Measurements from ENCODE around the gene UTP14C. TPM values are rescaled to one million over a fixed set of nuclear protein-coding genes. Genes with fewer than 3 reads are reported as not detected.
A peak's percentile ranks its signal among the peaks of the same experiment; 100 is the strongest.

Gene UTP14C
- total RNA-seq, 3 donors from 2014 or later (not counting 1 experiment from before 2014, with no cell fraction given) = 6.2 to 9.8 (median 7.0) TPM

DNA sequence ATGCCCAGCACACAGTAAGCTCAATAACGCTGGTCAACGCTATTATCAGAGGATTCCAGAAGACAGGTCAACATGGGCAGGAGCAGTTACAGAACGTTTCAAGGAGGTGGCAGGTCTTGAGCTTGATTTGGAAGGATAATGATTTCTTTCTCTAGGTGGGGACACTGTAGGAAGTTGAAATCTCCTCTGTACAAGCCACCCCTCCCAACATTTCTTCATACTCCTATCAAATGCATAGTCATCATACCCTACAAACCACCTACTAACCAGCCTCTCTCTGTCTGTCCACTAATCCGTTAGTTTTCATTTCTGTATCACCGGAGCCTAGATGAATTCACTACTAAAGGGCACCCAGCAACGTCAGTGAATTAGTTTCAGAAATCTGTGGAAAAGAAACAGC is 14.5 kb upstream of the UTP14C start:
- ATAC-seq = no peak
- TF ChIP-seq, protein P1, sequence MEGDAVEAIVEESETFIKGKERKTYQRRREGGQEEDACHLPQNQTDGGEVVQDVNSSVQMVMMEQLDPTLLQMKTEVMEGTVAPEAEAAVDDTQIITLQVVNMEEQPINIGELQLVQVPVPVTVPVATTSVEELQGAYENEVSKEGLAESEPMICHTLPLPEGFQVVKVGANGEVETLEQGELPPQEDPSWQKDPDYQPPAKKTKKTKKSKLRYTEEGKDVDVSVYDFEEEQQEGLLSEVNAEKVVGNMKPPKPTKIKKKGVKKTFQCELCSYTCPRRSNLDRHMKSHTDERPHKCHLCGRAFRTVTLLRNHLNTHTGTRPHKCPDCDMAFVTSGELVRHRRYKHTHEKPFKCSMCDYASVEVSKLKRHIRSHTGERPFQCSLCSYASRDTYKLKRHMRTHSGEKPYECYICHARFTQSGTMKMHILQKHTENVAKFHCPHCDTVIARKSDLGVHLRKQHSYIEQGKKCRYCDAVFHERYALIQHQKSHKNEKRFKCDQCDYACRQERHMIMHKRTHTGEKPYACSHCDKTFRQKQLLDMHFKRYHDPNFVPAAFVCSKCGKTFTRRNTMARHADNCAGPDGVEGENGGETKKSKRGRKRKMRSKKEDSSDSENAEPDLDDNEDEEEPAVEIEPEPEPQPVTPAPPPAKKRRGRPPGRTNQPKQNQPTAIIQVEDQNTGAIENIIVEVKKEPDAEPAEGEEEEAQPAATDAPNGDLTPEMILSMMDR (IDR thresholded peaks at IDR 0.05) = no peak
- H3K27ac ChIP-seq (ENCODE audit: low read length) = no peak overlapping the region
- H3K4me3 ChIP-seq (ENCODE audit: low read length) = no peak overlapping the region
- Mint-ChIP-seq H3K36me3 (no peaks in the 10 kb centered on the region), H3K4me1 (peaks cover 21 to 23% of the 10 kb centered on the region in 2 donors), H3K27ac (no peak overlapping the region), H3K9me3 (no peaks in the 10 kb centered on the region), H3K27me3 (ENCODE audit: low read depth in 2 of 2) (peaks cover 34 to 43% of the 10 kb centered on the region in 2 donors), H3K4me3 (peak overlapping the region; percentile 99)
- no peaks in the 10 kb centered on the region for H3K36me3 ChIP-seq (ENCODE audit: control insufficient read depth, insufficient read depth, low read length)
- no peak for DNase-seq
- 76% methylated on average over 6 of the region's 6 CpGs for WGBS (ENCODE audit: insufficient coverage)
- peaks cover 9% of the 10 kb centered on the region for H3K4me1 ChIP-seq (ENCODE audit: control insufficient read depth, insufficient read depth, low read length)
- H3K9me3 ChIP-seq (ENCODE audit: control insufficient read depth, insufficient read depth, low read length) = no peaks in the 10 kb centered on the region
- H3K27me3 ChIP-seq (ENCODE audit: control insufficient read depth, insufficient read depth, low read length) = peaks cover 8% of the 10 kb centered on the region
- intact Hi-C loops (cut with micrococcal nuclease) = loop anchor here (5.0 kb wide), 1 partner anchor 428 kb away; the partner anchor contains the start of gene WDFY2

DNA sequence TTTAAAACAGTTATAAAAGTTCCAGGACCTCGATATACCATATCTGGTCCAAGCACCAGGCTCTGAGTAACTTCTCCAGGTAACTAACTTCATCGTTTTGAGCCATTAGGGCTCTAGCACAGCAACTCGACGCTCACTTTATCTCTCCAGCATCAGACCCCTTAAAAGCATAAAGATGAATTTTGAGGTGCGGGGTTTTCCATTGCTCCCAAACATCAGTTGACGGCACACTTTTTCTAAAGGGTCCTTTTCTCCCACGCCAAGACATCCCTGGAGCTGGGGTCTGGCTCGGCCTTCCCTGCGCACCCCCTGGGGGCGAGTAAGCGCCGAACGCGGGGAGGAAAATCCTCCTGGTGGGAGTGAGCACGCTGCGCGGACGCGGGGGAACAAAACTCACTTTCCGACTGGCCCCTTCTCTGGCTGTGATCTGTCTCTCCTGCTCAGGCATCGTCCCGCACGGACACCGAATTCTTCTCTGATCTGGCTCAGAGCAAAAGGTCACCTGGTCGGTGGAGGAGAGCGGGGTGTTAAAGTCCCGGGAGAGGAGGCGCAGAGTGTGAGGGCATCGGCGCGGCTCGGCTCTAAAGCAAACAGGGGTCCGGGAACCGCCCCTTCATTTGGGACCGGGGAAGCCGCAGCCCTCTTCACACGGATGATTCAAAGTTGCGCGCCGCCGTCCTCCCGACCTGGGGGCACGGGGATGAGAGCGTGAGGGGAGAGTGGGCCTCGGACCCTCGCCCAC is 13.4 kb upstream of the UTP14C start, which contains the start of gene ATP7B:
Gene ATP7B (minus strand): TSS at position 561 of the 742 bp plus-strand sequence. CDS start 113 bp downstream, at position 448.
- peak within 1 kb of the TSS; percentile 93 to 96 for H3K27ac Mint-ChIP-seq
- peaks cover 21 to 28% of the 10 kb centered on the region in 2 donors for H3K4me1 Mint-ChIP-seq
- H3K9me3 ChIP-seq (ENCODE audit: control insufficient read depth, insufficient read depth, low read length) = no peaks in the 10 kb centered on the region
- H3K27ac ChIP-seq (ENCODE audit: low read length) = peak within 1 kb of the TSS; percentile 64
- H3K36me3 Mint-ChIP-seq = no peaks in the 10 kb centered on the region
- TF ChIP-seq, protein P1 (IDR thresholded peaks at IDR 0.05) = no peak
- ATAC-seq (no peak), DNase-seq (peak; percentile 23 to 41)
- intact Hi-C loops (cut with micrococcal nuclease) = loop anchor here (5.0 kb wide), 1 partner anchor 429 kb away; the partner anchor contains the start of gene WDFY2
- H3K27me3 ChIP-seq (ENCODE audit: control insufficient read depth, insufficient read depth, low read length) = peaks cover 8% of the 10 kb centered on the region
- H3K27me3 Mint-ChIP-seq (ENCODE audit: low read depth in 2 of 2) = peaks cover 30 to 35% of the 10 kb centered on the region in 2 donors
- WGBS (ENCODE audit: insufficient coverage) = 4% methylated on average over 46 of the region's 46 CpGs
- no peaks in the 10 kb centered on the region for H3K36me3 ChIP-seq (ENCODE audit: control insufficient read depth, insufficient read depth, low read length)
- no peaks in the 10 kb centered on the region for H3K9me3 Mint-ChIP-seq
- H3K4me3 ChIP-seq (ENCODE audit: low read length) = peak within 1 kb of the TSS; percentile 88
- H3K4me3 Mint-ChIP-seq = peak within 1 kb of the TSS; percentile 99
- peaks cover 9% of the 10 kb centered on the region for H3K4me1 ChIP-seq (ENCODE audit: control insufficient read depth, insufficient read depth, low read length)

DNA sequence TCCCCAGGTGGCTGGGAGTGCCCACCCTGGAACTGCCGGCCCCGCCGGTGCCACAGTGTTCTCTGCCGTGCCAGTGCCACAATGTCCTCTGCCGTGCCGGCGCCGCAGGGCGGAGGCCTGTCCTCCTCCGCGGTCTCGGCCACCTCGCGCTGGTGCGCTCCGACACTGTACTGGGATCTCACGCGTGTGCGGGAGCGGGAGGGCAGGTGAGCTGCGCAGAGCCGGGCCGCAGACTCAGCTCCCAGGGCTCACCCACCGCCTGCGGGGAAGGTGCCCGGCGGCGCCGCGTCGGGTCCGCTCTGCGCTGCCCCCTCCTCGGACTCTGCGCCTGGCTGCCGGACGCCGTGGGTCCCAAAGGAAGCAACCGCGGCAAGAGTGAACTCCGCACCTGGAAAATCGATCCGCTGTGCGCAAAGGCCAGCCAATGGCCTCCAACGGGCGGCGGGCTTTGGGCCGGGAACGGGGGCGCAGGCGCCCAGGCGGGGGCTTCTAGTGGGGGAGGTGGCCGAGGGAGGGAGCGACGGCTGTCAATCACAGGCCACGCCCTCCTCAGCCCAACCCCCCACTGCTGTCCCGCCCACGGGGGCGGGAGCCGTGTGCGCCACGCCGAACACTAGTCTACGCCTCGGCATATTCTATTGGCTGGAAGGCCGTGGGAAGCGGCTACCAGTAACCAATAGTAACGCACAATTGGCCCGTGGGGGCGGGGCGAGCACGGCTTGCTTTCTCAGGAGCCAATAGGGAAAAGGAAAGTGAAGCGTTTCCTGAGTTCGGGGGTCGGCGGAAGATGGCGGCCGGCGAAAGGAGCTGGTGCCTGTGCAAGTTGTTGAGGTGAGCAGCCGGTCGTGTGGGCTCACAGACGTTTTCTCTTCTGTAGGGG is 12.6 kb upstream of the UTP14C start, which contains the start of gene ALG11:
Gene ALG11 (plus strand): TSS at position 767 of the 880 bp plus-strand sequence. CDS start 21 bp downstream, at position 788.
- ATAC-seq (peak; percentile 98 to 100 (median 98)), DNase-seq (peak; percentile 99)
- Mint-ChIP-seq H3K4me1 (peaks cover 21 to 32% of the 10 kb centered on the region in 2 donors), H3K27ac (peak within 1 kb of the TSS; percentile 93 to 96), H3K9me3 (no peaks in the 10 kb centered on the region), H3K36me3 (no peaks in the 10 kb centered on the region), H3K27me3 (ENCODE audit: low read depth in 2 of 2) (peaks cover 24 to 27% of the 10 kb centered on the region in 2 donors), H3K4me3 (peak within 1 kb of the TSS; percentile 99)
- H3K4me1 ChIP-seq (ENCODE audit: control insufficient read depth, insufficient read depth, low read length) = peaks cover 9% of the 10 kb centered on the region
- intact Hi-C loops (cut with micrococcal nuclease) = loop anchor here (1.0 to 5.0 kb wide), 4 partner anchors 183 to 443 kb away; partner anchors contain the start of genes CKAP2 and WDFY2
- under 1% methylated on average over 82 of the region's 82 CpGs for WGBS (ENCODE audit: insufficient coverage)
- H3K4me3 ChIP-seq (ENCODE audit: low read length) = peak within 1 kb of the TSS; percentile 88
- H3K27ac ChIP-seq (ENCODE audit: low read length) = peak within 1 kb of the TSS; percentile 64
- TF ChIP-seq, protein P1 (IDR thresholded peaks at IDR 0.05) = no peak
- H3K9me3 ChIP-seq (ENCODE audit: control insufficient read depth, insufficient read depth, low read length) = no peaks in the 10 kb centered on the region
- H3K27me3 ChIP-seq (ENCODE audit: control insufficient read depth, insufficient read depth, low read length) = peaks cover 8% of the 10 kb centered on the region
- no peaks in the 10 kb centered on the region for H3K36me3 ChIP-seq (ENCODE audit: control insufficient read depth, insufficient read depth, low read length)
